ENCODE measurements around the gene TUBGCP2. TPM values are rescaled to one million over a fixed set of nuclear protein-coding genes. Genes with fewer than 3 reads are reported as not detected.

The TUBGCP2 gene
- total and polyA plus RNA-seq, 9 donors, result 31.2 to 70.5 (median 56.0) TPM

- Histone ChIP-seq H3K27me3 (peaks cover under 1% of the 10 kb centered on the region), H3K4me3 (no peak overlapping the region), H3K9me3 (no peaks in the 10 kb centered on the region), H3K36me3 (no peaks in the 10 kb centered on the region), H3K4me1 (ENCODE audit: insufficient read depth) (peaks cover 9% of the 10 kb centered on the region), H3K27ac (no peak overlapping the region)
- intact Hi-C loops (cut with DNase I), result no loop called here
- WGBS, 3 donors, result 14 to 16% (median 15%) methylated on average over 33 to 44 of the region's 44 CpGs
- TF ChIP-seq, protein P1, sequence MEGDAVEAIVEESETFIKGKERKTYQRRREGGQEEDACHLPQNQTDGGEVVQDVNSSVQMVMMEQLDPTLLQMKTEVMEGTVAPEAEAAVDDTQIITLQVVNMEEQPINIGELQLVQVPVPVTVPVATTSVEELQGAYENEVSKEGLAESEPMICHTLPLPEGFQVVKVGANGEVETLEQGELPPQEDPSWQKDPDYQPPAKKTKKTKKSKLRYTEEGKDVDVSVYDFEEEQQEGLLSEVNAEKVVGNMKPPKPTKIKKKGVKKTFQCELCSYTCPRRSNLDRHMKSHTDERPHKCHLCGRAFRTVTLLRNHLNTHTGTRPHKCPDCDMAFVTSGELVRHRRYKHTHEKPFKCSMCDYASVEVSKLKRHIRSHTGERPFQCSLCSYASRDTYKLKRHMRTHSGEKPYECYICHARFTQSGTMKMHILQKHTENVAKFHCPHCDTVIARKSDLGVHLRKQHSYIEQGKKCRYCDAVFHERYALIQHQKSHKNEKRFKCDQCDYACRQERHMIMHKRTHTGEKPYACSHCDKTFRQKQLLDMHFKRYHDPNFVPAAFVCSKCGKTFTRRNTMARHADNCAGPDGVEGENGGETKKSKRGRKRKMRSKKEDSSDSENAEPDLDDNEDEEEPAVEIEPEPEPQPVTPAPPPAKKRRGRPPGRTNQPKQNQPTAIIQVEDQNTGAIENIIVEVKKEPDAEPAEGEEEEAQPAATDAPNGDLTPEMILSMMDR (IDR thresholded peaks at IDR 0.05), result no peak
- TF ChIP-seq POLR2A (IDR thresholded peaks at IDR 0.05) (no peak), EP300 (IDR thresholded peaks at IDR 0.05) (no peak)
- DNase-seq, result no peak
Measured at GRCh38 chr10:133231244-133231945, 77.3 kb downstream of the TUBGCP2 start.

GRCh38 chr10:133230387-133231195, 78.1 kb downstream of the TUBGCP2 start:
- Histone ChIP-seq H3K36me3 (no peaks in the 10 kb centered on the region), H3K4me3 (no peak overlapping the region), H3K27ac (no peak overlapping the region), H3K4me1 (ENCODE audit: insufficient read depth) (peaks cover 9% of the 10 kb centered on the region), H3K9me3 (no peaks in the 10 kb centered on the region), H3K27me3 (no peaks in the 10 kb centered on the region)
- 2% methylated on average over 46 to 122 of the region's 122 CpGs for WGBS, 3 donors
- DNase-seq, result no peak
- TF ChIP-seq POLR2A (IDR thresholded peaks at IDR 0.05), result no peak
- no peak for TF ChIP-seq EP300 (IDR thresholded peaks at IDR 0.05)
- TF ChIP-seq, protein P1 (IDR thresholded peaks at IDR 0.05), result no peak
- intact Hi-C loops (cut with DNase I), result no loop called here

- TF ChIP-seq, protein P1 (IDR thresholded peaks at IDR 0.05), result no peak
- no peak within 1 kb of the TSS for H3K4me3 ChIP-seq
- no peaks in the 10 kb centered on the region for H3K27me3 ChIP-seq
- DNase-seq, result no peak
- no peak within 1 kb of the TSS for H3K27ac ChIP-seq
- H3K9me3 ChIP-seq, result no peaks in the 10 kb centered on the region
- no peaks in the 10 kb centered on the region for H3K36me3 ChIP-seq
- peaks cover 15% of the 10 kb centered on the region for H3K4me1 ChIP-seq (ENCODE audit: insufficient read depth)
- intact Hi-C loops (cut with DNase I), result no loop called here
- 1% methylated on average over 28 to 47 of the region's 49 CpGs for WGBS, 3 donors
Measured at GRCh38 chr10:133230044-133230361, 78.7 kb downstream of the TUBGCP2 start, which contains the start of gene UTF1. UTF1 (plus strand) TSS chr10:133230217; CDS start chr10:133230289, 72 bp downstream.

- 17 to 19% (median 17%) methylated on average over 43 to 58 of the region's 58 CpGs for WGBS, 3 donors
- Histone ChIP-seq H3K4me3 (no peak overlapping the region), H3K27ac (no peak overlapping the region), H3K4me1 (ENCODE audit: insufficient read depth) (peaks cover 15% of the 10 kb centered on the region), H3K9me3 (no peaks in the 10 kb centered on the region), H3K27me3 (no peaks in the 10 kb centered on the region), H3K36me3 (no peaks in the 10 kb centered on the region)
- DNase-seq, result no peak
- intact Hi-C loops (cut with DNase I), result no loop called here
- no peak for TF ChIP-seq EP300 (IDR thresholded peaks at IDR 0.05)
- TF ChIP-seq POLR2A (IDR thresholded peaks at IDR 0.05), result no peak
- TF ChIP-seq, protein P1 (IDR thresholded peaks at IDR 0.05), result no peak
Measured at GRCh38 chr10:133229265-133230043, 79.2 kb downstream of the TUBGCP2 start.

Measured in ovary (tissue), 9 donors.